Neuronal stem cell (in vitro differentiated cells): ENCODE results near the gene CYP4B1.
A peak's percentile ranks its signal among the peaks of the same experiment; 100 is the strongest.

Experiments used
- DNase-seq: peaks from one replicate; pipeline ENCODE4 v3.0.0-alpha.2; 2013; ENCODE audit warnings: low spot score
- H2AFZ ChIP-seq: one replicate; pipeline ENCODE4 v1.6.1; 2013; ENCODE audit warnings: mild to moderate bottlenecking, low read length, inconsistent platforms
- H2AK5ac ChIP-seq: 2 replicates; pipeline ENCODE4 v1.6.1; 2013; ENCODE audit warnings: low read depth, mild to moderate bottlenecking, inconsistent platforms, low read length, moderate library complexity, mixed read lengths
- H2BK120ac ChIP-seq: 2 replicates; pipeline ENCODE4 v1.6.1; 2013; ENCODE audit warnings: low read depth, mild to moderate bottlenecking, inconsistent platforms, low read length, moderate library complexity, mixed read lengths
- H2BK12ac ChIP-seq: one replicate; pipeline ENCODE4 v1.6.1; 2013; ENCODE audit warnings: low read length, inconsistent platforms
- H2BK15ac ChIP-seq: 2 replicates; pipeline ENCODE4 v1.6.1; 2013; ENCODE audit warnings: mild to moderate bottlenecking, low read length, inconsistent platforms, mixed read lengths
- H2BK5ac ChIP-seq: one replicate; pipeline ENCODE4 v1.6.1; 2013; ENCODE audit warnings: inconsistent platforms, mild to moderate bottlenecking, low read length, moderate library complexity
- H3K14ac ChIP-seq: one replicate; pipeline ENCODE4 v1.6.1; 2013; ENCODE audit warnings: low read length, inconsistent platforms
- H3K18ac ChIP-seq: 2 replicates; pipeline ENCODE4 v1.6.1; 2013; ENCODE audit warnings: low read length, inconsistent platforms
- H3K23ac ChIP-seq: 2 replicates; pipeline ENCODE4 v1.6.1; 2013; ENCODE audit warnings: low read depth, mild to moderate bottlenecking, mixed read lengths, low read length, inconsistent platforms; ENCODE audit not compliant: poor library complexity
- H3K27ac ChIP-seq: replicated peaks from 3 replicates; pipeline ENCODE4 v1.5.1; 2013; ENCODE audit warnings: low read length, inconsistent platforms
- H3K27me3 ChIP-seq, 3 experiments: 2 replicates each; pipeline ENCODE4 v1.6.1; 2013; ENCODE audit warnings: low read length in 3 of 3, mild to moderate bottlenecking in 2 of 3, inconsistent platforms in 1 of 3, low read depth in 1 of 3, mixed read lengths in 1 of 3, moderate library complexity in 1 of 3; ENCODE audit not compliant: control insufficient read depth in 3 of 3, insufficient read depth in 3 of 3
- H3K36me3 ChIP-seq, 2 donors: replicated peaks in 1 of 2; 2 replicates each; pipeline ENCODE4 v1.6.1; 2013; ENCODE audit warnings: low read length in 2 of 2; ENCODE audit not compliant: control insufficient read depth in 2 of 2, insufficient read depth in 2 of 2
- H3K4ac ChIP-seq: 2 replicates; pipeline ENCODE4 v1.6.1; 2013; ENCODE audit warnings: inconsistent platforms, mild to moderate bottlenecking, low read length, moderate library complexity
- H3K4me1 ChIP-seq, 2 donors: 1 replicate in 1 of 2; 2 replicates in 1 of 2; pipeline ENCODE4 v1.6.1; 2013; ENCODE audit warnings: low read length in 2 of 2, low read depth in 1 of 2; ENCODE audit not compliant: control insufficient read depth in 2 of 2, insufficient read depth in 1 of 2
- H3K4me2 ChIP-seq: one replicate; pipeline ENCODE4 v1.6.1; 2013; ENCODE audit warnings: mild to moderate bottlenecking, low read length, inconsistent platforms; ENCODE audit not compliant: insufficient read depth, poor library complexity, severe bottlenecking
- H3K4me3 ChIP-seq, 2 donors: 2 replicates each; pipeline ENCODE4 v1.5.1; 2013; ENCODE audit warnings: low read length in 2 of 2, mild to moderate bottlenecking in 2 of 2, inconsistent platforms in 1 of 2, moderate library complexity in 1 of 2
- H3K79me1 ChIP-seq: one replicate; pipeline ENCODE4 v1.6.1; 2013; ENCODE audit warnings: low read depth, mild to moderate bottlenecking, inconsistent platforms, low read length, moderate library complexity
- H3K9ac ChIP-seq: one replicate; pipeline ENCODE4 v1.6.1; 2013; ENCODE audit warnings: mild to moderate bottlenecking, low read depth, low read length, inconsistent platforms; ENCODE audit not compliant: poor library complexity
- H3K9me3 ChIP-seq, 2 donors: replicated peaks in 1 of 2; 2 replicates each; pipeline versions ENCODE3 to v1.6.1; 2013; ENCODE audit warnings: low read length in 2 of 2, mild to moderate bottlenecking in 2 of 2, inconsistent platforms in 1 of 2, low read depth in 1 of 2, mixed read lengths in 1 of 2, moderate library complexity in 1 of 2; ENCODE audit not compliant: control insufficient read depth in 2 of 2, insufficient read depth in 1 of 2
- H4K8ac ChIP-seq: one replicate; pipeline ENCODE4 v1.6.1; 2013; ENCODE audit warnings: low read depth, mild to moderate bottlenecking, inconsistent platforms, low read length, moderate library complexity
- H4K91ac ChIP-seq: one replicate; pipeline ENCODE4 v1.6.1; 2013; ENCODE audit warnings: low read length, low read depth, mild to moderate bottlenecking, inconsistent platforms; ENCODE audit not compliant: poor library complexity
- WGBS, 2 donors: extraction: QIAGEN DNeasy Blood & Tissue Kit; methylation state at CpG; one replicate each; pipeline ENCODE4 v1.1.7; 2013; ENCODE audit warnings: missing lambda C conversion rate in 2 of 2, mixed read lengths in 1 of 2; ENCODE audit not compliant: insufficient read length in 2 of 2, insufficient replicate concordance in 1 of 2; ENCODE audit errors: extremely low coverage in 2 of 2; 5-methylcytosine and 5-hydroxymethylcytosine counted together

The CYP4B1 gene

GRCh38 chr1:46818591-46818990 is 19.7 kb downstream of the CYP4B1 start:
- Histone ChIP-seq H3K14ac (no peak overlapping the region), H3K79me1 (no peaks in the 10 kb centered on the region), H3K4me1 (peaks cover 0 to 10% of the 10 kb centered on the region in 2 donors), H2BK12ac (no peak overlapping the region), H3K9ac (no peak overlapping the region), H2AK5ac (no peak overlapping the region), H2BK5ac (no peak overlapping the region), H3K18ac (peak overlapping the region; percentile 32), H3K23ac (no peak overlapping the region), H3K4me3 (peak overlapping the region in 1 of 2 donors; percentile 46), H3K4ac (no peak overlapping the region), H3K4me2 (no peak overlapping the region), H3K27me3 (no peaks in the 10 kb centered on the region), H2AFZ (no peak overlapping the region), H3K27ac (no peak overlapping the region), H2BK120ac (no peak overlapping the region), H4K91ac (no peak overlapping the region), H4K8ac (no peak overlapping the region), H2BK15ac (no peak overlapping the region), H3K36me3 (no peaks in the 10 kb centered on the region), H3K9me3 (no peaks in the 10 kb centered on the region)
- DNase-seq, result no peak
- WGBS, 2 donors, result no CpG with 5 or more reads among the region's 5 CpGs

GRCh38 chr1:46819335-46819734 is 20.5 kb downstream of the CYP4B1 start:
- no peaks in the 10 kb centered on the region for H3K9me3 ChIP-seq

GRCh38 chr1:46820076-46820475 is 21.2 kb downstream of the CYP4B1 start:
- no peak overlapping the region for H3K23ac ChIP-seq
- H2AFZ ChIP-seq, result no peak overlapping the region
- H3K14ac ChIP-seq, result no peak overlapping the region
- H2BK15ac ChIP-seq, result no peak overlapping the region
- H2BK12ac ChIP-seq, result no peak overlapping the region
- no peak for DNase-seq
- no peak overlapping the region for H3K18ac ChIP-seq
- no peaks in the 10 kb centered on the region for H3K9me3 ChIP-seq
- no peak overlapping the region for H3K9ac ChIP-seq
- H2AK5ac ChIP-seq, result no peak overlapping the region
- H3K79me1 ChIP-seq, result no peaks in the 10 kb centered on the region
- no peaks in the 10 kb centered on the region for H3K27me3 ChIP-seq
- no peak overlapping the region for H3K4me2 ChIP-seq
- no peak overlapping the region for H2BK120ac ChIP-seq
- no peak overlapping the region for H3K27ac ChIP-seq
- H4K8ac ChIP-seq, result no peak overlapping the region
- H3K36me3 ChIP-seq, result no peaks in the 10 kb centered on the region
- WGBS, 2 donors, result no CpG with 5 or more reads among the region's 4 CpGs
- peaks cover 0 to 10% of the 10 kb centered on the region in 2 donors for H3K4me1 ChIP-seq
- H3K4me3 ChIP-seq, result no peak overlapping the region
- H4K91ac ChIP-seq, result no peak overlapping the region
- H3K4ac ChIP-seq, result no peak overlapping the region
- no peak overlapping the region for H2BK5ac ChIP-seq

More at GRCh38 chr1:46819335-46819734, 20.5 kb downstream of the CYP4B1 start:
- Histone ChIP-seq H4K91ac (no peak overlapping the region), H3K36me3 (no peaks in the 10 kb centered on the region), H2BK5ac (no peak overlapping the region), H3K18ac (peak overlapping the region; percentile 7), H3K23ac (no peak overlapping the region), H3K27ac (no peak overlapping the region), H3K79me1 (no peaks in the 10 kb centered on the region), H2BK120ac (no peak overlapping the region), H3K4me2 (no peak overlapping the region), H3K14ac (no peak overlapping the region), H4K8ac (no peak overlapping the region), H3K9ac (no peak overlapping the region), H2BK15ac (no peak overlapping the region), H2AFZ (no peak overlapping the region), H2BK12ac (no peak overlapping the region), H3K27me3 (no peaks in the 10 kb centered on the region), H3K4me1 (peaks cover 0 to 10% of the 10 kb centered on the region in 2 donors), H3K4me3 (no peak overlapping the region), H3K4ac (no peak overlapping the region), H2AK5ac (no peak overlapping the region)
- DNase-seq, result no peak
- no CpG with 5 or more reads among the region's 1 CpG for WGBS, 2 donors

GRCh38 chr1:46820560-46821060 is 21.8 kb downstream of the CYP4B1 start:
- Histone ChIP-seq H3K27me3 (no peaks in the 10 kb centered on the region), H2BK120ac (no peak overlapping the region), H4K8ac (no peak overlapping the region), H3K14ac (no peak overlapping the region), H3K18ac (peak overlapping the region; percentile 23), H2BK15ac (no peak overlapping the region), H3K4me1 (peaks cover 0 to 10% of the 10 kb centered on the region in 2 donors), H2AK5ac (peak overlapping the region; percentile 89), H2BK5ac (no peak overlapping the region), H3K4me2 (no peak overlapping the region), H3K4ac (no peak overlapping the region), H3K27ac (no peak overlapping the region), H3K79me1 (no peaks in the 10 kb centered on the region), H3K36me3 (no peaks in the 10 kb centered on the region), H4K91ac (no peak overlapping the region), H2AFZ (no peak overlapping the region), H3K23ac (no peak overlapping the region), H2BK12ac (peak overlapping the region; percentile 50), H3K9me3 (no peaks in the 10 kb centered on the region), H3K4me3 (no peak overlapping the region), H3K9ac (no peak overlapping the region)
- no peak for DNase-seq
- WGBS, 2 donors, result no CpG with 5 or more reads among the region's 5 CpGs
